Measurements from ENCODE around the gene XRCC3.

GRCh38 chr14:103688441-103688840 lies 26.8 kb downstream of the XRCC3 start:
- TF ChIP-seq POLR2A (IDR thresholded peaks at IDR 0.05): no peak
- no peak for TF ChIP-seq EP300 (IDR thresholded peaks at IDR 0.05)

All from sigmoid colon (tissue), 4 donors.